HepG2 (cell line): ENCODE results near the gene LSMEM2. TPM values are rescaled to one million over a fixed set of nuclear protein-coding genes. Genes with fewer than 3 reads are reported as not detected.

Source experiments
- GABPA ChIP-seq, 2 experiments: IDR thresholded peaks; 2 replicates each; pipeline ENCODE4 v1.6.1; 2011 to 2016; ENCODE audit warnings: low read depth in 2 of 2, low read length in 1 of 2, missing biosample characterization in 1 of 2, missing genetic modification characterization in 1 of 2
- GTF2F1 ChIP-seq: fragments of 150-350 bp; IDR thresholded peaks from 2 replicates; pipeline ENCODE4 v1.6.1; 2014; ENCODE audit warnings: low read length
- HNF4G ChIP-seq, 2 experiments: sonication (generic) in 1 of 2; formaldehyde crosslinking in 1 of 2; IDR thresholded peaks; 2 replicates each; pipeline versions ENCODE4 v1.4.0 to v1.6.1; 2011 to 2020; ENCODE audit warnings: borderline replicate concordance in 2 of 2, low read depth in 2 of 2, mild to moderate bottlenecking in 2 of 2, low read length in 1 of 2, missing genetic modification reagents in 1 of 2, moderate library complexity in 1 of 2
- IKZF4 ChIP-seq: sonication (generic); formaldehyde crosslinking; IDR thresholded peaks from 2 replicates; pipeline ENCODE4 v1.5.1; 2020; ENCODE audit warnings: borderline replicate concordance, mild to moderate bottlenecking, low read depth, missing genetic modification reagents; ENCODE audit errors: not compliant biosample characterization
- KAT8 ChIP-seq: IDR thresholded peaks from 2 replicates; pipeline ENCODE4 v1.6.1; 2016; ENCODE audit warnings: missing genetic modification reagents, missing compliant biosample characterization
- TBX3 ChIP-seq: fragments of 450-650 bp; IDR thresholded peaks from 2 replicates; pipeline ENCODE4 v1.6.1; 2017; ENCODE audit warnings: antibody characterized with exemption, mild to moderate bottlenecking, inconsistent platforms, borderline replicate concordance
- ZFP37 ChIP-seq: sonication (generic); formaldehyde crosslinking; IDR thresholded peaks from 2 replicates; pipeline ENCODE4 v1.4.0; 2020; ENCODE audit warnings: missing genetic modification reagents, borderline replicate concordance
- ZFY ChIP-seq: sonication (generic); formaldehyde crosslinking; IDR thresholded peaks from 2 replicates; pipeline ENCODE4 v1.4.0; 2020; ENCODE audit warnings: missing genetic modification reagents
- ZNF12 ChIP-seq: sonication (generic); formaldehyde crosslinking; IDR thresholded peaks from 2 replicates; pipeline ENCODE4 v1.5.0; 2020; ENCODE audit warnings: missing genetic modification reagents
- ZNF296 ChIP-seq: sonication (generic); formaldehyde crosslinking; conservative IDR thresholded peaks from 2 replicates; pipeline ENCODE4 v1.5.0; 2020; ENCODE audit warnings: mild to moderate bottlenecking, missing genetic modification reagents
- ZNF329 ChIP-seq: sonication (generic); formaldehyde crosslinking; IDR thresholded peaks from 2 replicates; pipeline ENCODE4 v1.9.0; 2021; ENCODE audit warnings: low read depth, mild to moderate bottlenecking, missing genetic modification reagents
- ZNF33B ChIP-seq: sonication (generic); formaldehyde crosslinking; IDR thresholded peaks from 2 replicates; pipeline ENCODE4 v1.5.1; 2020; ENCODE audit warnings: mild to moderate bottlenecking, missing genetic modification reagents
- ZNF614 ChIP-seq: IDR thresholded peaks from 2 replicates; pipeline ENCODE4 v1.6.1; 2018; ENCODE audit warnings: missing biosample characterization, missing genetic modification reagents, inconsistent platforms, borderline replicate concordance
- ZNF616 ChIP-seq: sonication (generic); formaldehyde crosslinking; IDR thresholded peaks from 2 replicates; pipeline ENCODE4 v1.5.0; 2020; ENCODE audit warnings: low read depth, mild to moderate bottlenecking, missing genetic modification reagents
- polyA plus RNA-seq, 8 experiments: library from polyadenylated mRNA; depleted of rRNA in 3 of 8; stranded (reverse) in 7 of 8; unstranded in 1 of 8; fragments of >200 nt; fragmentation: Illumina TruSeq in 4 of 8; extraction: Trizol in 4 of 8; gene quantifications; 2 replicates each; pipeline versions ENCODE4 v1.2.1 to v1.2.3, GENCODE V29; 2011 to 2016; ENCODE audit warnings: low read depth in 4 of 8, missing spikeins in 1 of 8, mixed read lengths in 1 of 8; ENCODE audit not compliant: insufficient read depth in 1 of 8
- total RNA-seq, 5 experiments: library from RNA; depleted of rRNA; stranded (reverse); fragments of >200 nt; fragmentation: Illumina TruSeq; extraction: Trizol; gene quantifications; 2 replicates each; pipeline ENCODE4 v1.2.3, GENCODE V29; 2016; ENCODE audit warnings: low read depth in 1 of 5
- TF ChIP-seq, protein P1 (sequence below): sonication (generic); formaldehyde crosslinking; IDR thresholded peaks from 2 replicates; pipeline ENCODE4 v1.4.0; 2020; ENCODE audit warnings: low read depth, mild to moderate bottlenecking, missing genetic modification reagents
- TF ChIP-seq, protein P2 (sequence below): sonication (generic); formaldehyde crosslinking; IDR thresholded peaks from 2 replicates; pipeline ENCODE4 v1.5.0; 2020; ENCODE audit warnings: missing genetic modification reagents, mild to moderate bottlenecking, borderline replicate concordance
- TF ChIP-seq, protein P3 (sequence below): sonication (generic); formaldehyde crosslinking; IDR thresholded peaks from 2 replicates; pipeline ENCODE4 v1.5.0; 2020; ENCODE audit warnings: mild to moderate bottlenecking, missing genetic modification reagents, moderate library complexity
- TF ChIP-seq, protein P4 (sequence below): sonication (generic); formaldehyde crosslinking; IDR thresholded peaks from 2 replicates; pipeline ENCODE4 v1.4.0; 2020; ENCODE audit warnings: mild to moderate bottlenecking, missing genetic modification reagents

LSMEM2 gene
- total and polyA plus RNA-seq, 2 of the 13 experiments (the other 11 are each of a cell fraction or from before 2014, with no cell fraction given): 0.07 to 0.41 TPM

DNA sequence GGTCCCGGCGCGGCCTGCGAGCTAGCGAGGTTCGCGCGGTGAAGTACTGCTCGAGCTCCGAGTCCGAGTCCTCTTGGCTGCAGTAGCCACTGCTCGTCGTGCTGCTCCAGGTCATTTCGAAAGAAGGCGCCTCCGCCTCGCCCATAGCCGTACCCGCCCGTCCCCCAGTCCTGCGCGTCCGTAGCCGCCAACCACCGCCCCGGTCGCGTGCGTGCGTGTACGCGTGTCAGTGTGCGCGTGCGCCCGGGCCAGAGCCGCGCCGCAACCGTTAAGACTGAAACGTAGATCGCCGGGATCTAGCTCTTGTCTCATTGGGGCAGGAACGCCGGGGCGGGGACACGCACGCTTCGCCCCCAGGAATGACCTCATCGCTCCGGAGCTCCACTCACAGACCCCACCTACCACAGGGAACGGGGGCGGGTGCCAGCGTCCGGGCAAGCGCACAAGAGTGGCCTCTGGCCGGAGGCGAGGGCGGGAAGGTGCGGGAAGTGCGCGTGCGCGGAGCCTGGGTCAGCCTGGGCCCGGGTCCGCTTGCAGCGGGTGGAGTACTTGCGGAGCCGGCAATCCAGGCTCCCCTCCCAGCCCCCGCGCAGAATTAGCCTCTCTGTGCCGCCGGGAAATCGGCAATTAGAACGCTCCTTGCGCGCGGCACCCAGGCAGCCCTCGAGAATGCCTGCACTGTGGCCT, 58.4 kb downstream of the LSMEM2 start (continued):
- TF ChIP-seq, protein P1, sequence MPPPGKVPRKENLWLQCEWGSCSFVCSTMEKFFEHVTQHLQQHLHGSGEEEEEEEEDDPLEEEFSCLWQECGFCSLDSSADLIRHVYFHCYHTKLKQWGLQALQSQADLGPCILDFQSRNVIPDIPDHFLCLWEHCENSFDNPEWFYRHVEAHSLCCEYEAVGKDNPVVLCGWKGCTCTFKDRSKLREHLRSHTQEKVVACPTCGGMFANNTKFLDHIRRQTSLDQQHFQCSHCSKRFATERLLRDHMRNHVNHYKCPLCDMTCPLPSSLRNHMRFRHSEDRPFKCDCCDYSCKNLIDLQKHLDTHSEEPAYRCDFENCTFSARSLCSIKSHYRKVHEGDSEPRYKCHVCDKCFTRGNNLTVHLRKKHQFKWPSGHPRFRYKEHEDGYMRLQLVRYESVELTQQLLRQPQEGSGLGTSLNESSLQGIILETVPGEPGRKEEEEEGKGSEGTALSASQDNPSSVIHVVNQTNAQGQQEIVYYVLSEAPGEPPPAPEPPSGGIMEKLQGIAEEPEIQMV (CRISPR knock-in tag): peak; percentile 69; the same call in 1 of the 2 replicates
- TF ChIP-seq GABPA (IDR thresholded peaks at IDR 0.05; ENCODE audit: low read depth, low read length) (no peak), GABPA (CRISPR knock-in tag; IDR thresholded peaks at IDR 0.05; ENCODE audit: low read depth) (peak; percentile 27; the same call in 1 of the 2 replicates), ZFP37 (peak; percentile 69; the same call in 1 of the 2 replicates), IKZF4 (CRISPR knock-in tag) (no peak), HNF4G (IDR thresholded peaks at IDR 0.05; ENCODE audit: borderline replicate concordance, low read depth, low read length) (no peak), HNF4G (CRISPR knock-in tag; IDR thresholded peaks at IDR 0.05; ENCODE audit: borderline replicate concordance, low read depth) (no peak), ZNF296 (CRISPR knock-in tag) (peak; percentile 75; the same call in 1 of the 2 replicates), ZNF33B (CRISPR knock-in tag) (no peak; the same call in 1 of the 2 replicates), ZNF614 (CRISPR knock-in tag) (no peak), TBX3 (no peak; the same call in 1 of the 2 replicates), ZFY (CRISPR knock-in tag) (peak; percentile 87), KAT8 (CRISPR knock-in tag) (peak; percentile 65), ZNF329 (CRISPR knock-in tag) (no peak; the same call in 1 of the 2 replicates), ZNF616 (CRISPR knock-in tag) (no peak; the same call in 1 of the 2 replicates), GTF2F1 (no peak), ZNF12 (CRISPR knock-in tag) (no peak)
- TF ChIP-seq, protein P2, sequence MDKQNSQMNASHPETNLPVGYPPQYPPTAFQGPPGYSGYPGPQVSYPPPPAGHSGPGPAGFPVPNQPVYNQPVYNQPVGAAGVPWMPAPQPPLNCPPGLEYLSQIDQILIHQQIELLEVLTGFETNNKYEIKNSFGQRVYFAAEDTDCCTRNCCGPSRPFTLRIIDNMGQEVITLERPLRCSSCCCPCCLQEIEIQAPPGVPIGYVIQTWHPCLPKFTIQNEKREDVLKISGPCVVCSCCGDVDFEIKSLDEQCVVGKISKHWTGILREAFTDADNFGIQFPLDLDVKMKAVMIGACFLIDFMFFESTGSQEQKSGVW (CRISPR knock-in tag): no peak
- TF ChIP-seq, protein P3, sequence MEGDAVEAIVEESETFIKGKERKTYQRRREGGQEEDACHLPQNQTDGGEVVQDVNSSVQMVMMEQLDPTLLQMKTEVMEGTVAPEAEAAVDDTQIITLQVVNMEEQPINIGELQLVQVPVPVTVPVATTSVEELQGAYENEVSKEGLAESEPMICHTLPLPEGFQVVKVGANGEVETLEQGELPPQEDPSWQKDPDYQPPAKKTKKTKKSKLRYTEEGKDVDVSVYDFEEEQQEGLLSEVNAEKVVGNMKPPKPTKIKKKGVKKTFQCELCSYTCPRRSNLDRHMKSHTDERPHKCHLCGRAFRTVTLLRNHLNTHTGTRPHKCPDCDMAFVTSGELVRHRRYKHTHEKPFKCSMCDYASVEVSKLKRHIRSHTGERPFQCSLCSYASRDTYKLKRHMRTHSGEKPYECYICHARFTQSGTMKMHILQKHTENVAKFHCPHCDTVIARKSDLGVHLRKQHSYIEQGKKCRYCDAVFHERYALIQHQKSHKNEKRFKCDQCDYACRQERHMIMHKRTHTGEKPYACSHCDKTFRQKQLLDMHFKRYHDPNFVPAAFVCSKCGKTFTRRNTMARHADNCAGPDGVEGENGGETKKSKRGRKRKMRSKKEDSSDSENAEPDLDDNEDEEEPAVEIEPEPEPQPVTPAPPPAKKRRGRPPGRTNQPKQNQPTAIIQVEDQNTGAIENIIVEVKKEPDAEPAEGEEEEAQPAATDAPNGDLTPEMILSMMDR (CRISPR knock-in tag): peak; percentile 2; the same call in 1 of the 2 replicates
- TF ChIP-seq, protein P4, sequence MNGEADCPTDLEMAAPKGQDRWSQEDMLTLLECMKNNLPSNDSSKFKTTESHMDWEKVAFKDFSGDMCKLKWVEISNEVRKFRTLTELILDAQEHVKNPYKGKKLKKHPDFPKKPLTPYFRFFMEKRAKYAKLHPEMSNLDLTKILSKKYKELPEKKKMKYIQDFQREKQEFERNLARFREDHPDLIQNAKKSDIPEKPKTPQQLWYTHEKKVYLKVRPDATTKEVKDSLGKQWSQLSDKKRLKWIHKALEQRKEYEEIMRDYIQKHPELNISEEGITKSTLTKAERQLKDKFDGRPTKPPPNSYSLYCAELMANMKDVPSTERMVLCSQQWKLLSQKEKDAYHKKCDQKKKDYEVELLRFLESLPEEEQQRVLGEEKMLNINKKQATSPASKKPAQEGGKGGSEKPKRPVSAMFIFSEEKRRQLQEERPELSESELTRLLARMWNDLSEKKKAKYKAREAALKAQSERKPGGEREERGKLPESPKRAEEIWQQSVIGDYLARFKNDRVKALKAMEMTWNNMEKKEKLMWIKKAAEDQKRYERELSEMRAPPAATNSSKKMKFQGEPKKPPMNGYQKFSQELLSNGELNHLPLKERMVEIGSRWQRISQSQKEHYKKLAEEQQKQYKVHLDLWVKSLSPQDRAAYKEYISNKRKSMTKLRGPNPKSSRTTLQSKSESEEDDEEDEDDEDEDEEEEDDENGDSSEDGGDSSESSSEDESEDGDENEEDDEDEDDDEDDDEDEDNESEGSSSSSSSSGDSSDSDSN: peak; percentile 85
